ENCODE data around the gene MADD.
"Not testable (repeated sequence)": the region's sequence is repeated elsewhere in the genome, so short reads cannot be mapped to it uniquely, and the experiment has no call there.

The MADD gene

GRCh38 chr11:47278058-47278457 lies 8.1 kb downstream of the MADD start:
- no peak for DNase-seq

GRCh38 chr11:47278769-47279168 lies 8.8 kb downstream of the MADD start:
- no peak for DNase-seq

- DNase-seq = no peak
These were observed 10.2 kb downstream of the MADD start for GRCh38 chr11:47280099-47280498.

- no peak for DNase-seq
These were observed 10.9 kb downstream of the MADD start for GRCh38 chr11:47280860-47281259.

- DNase-seq = no peak
These were observed 12.5 kb downstream of the MADD start for GRCh38 chr11:47282462-47282861.

- DNase-seq = no peak
These were observed 14.2 kb downstream of the MADD start for GRCh38 chr11:47284151-47284550.

- no peak for DNase-seq
These were observed 16.2 kb downstream of the MADD start for GRCh38 chr11:47285969-47286770.

- no peak for DNase-seq
These were observed 18.1 kb downstream of the MADD start for GRCh38 chr11:47288066-47288465.

- DNase-seq = no peak
These were observed 19.9 kb downstream of the MADD start for GRCh38 chr11:47289856-47290255.

GRCh38 chr11:47295385-47295784 lies 25.5 kb downstream of the MADD start:
- no peak for DNase-seq

GRCh38 chr11:47296045-47296444 lies 26.1 kb downstream of the MADD start:
- DNase-seq = no peak

GRCh38 chr11:47299078-47299477 lies 29.1 kb downstream of the MADD start:
- no peak for DNase-seq

GRCh38 chr11:47302853-47303252 lies 32.9 kb downstream of the MADD start:
- no peak for DNase-seq

GRCh38 chr11:47305734-47306483 lies 36.0 kb downstream of the MADD start:
- no peak for DNase-seq

- no peak for DNase-seq
These were observed 36.5 kb downstream of the MADD start for GRCh38 chr11:47306484-47306844.

- no peak for DNase-seq
These were observed 38.3 kb downstream of the MADD start for GRCh38 chr11:47308050-47308823.

GRCh38 chr11:47314992-47315391 lies 45.1 kb downstream of the MADD start:
- no peak for DNase-seq

GRCh38 chr11:47316501-47316900 lies 46.6 kb downstream of the MADD start:
- DNase-seq = not testable (repeated sequence)

GRCh38 chr11:47317064-47317828 lies 47.3 kb downstream of the MADD start:
- no peak for DNase-seq

- no peak for DNase-seq
These were observed 48.2 kb downstream of the MADD start for GRCh38 chr11:47318166-47318565.

- no peak for DNase-seq
These were observed 54.6 kb downstream of the MADD start for GRCh38 chr11:47324520-47324919.

GRCh38 chr11:47325271-47326041 lies 55.5 kb downstream of the MADD start:
- peak; percentile 35 for DNase-seq
